C4-2B (cell line): ENCODE data around the gene AICDA.
"Not testable (repeated sequence)": the region's sequence is repeated elsewhere in the genome, so short reads cannot be mapped to it uniquely, and the experiment has no call there.

Experiments
- H3K27ac ChIP-seq: fragments of 450-650 bp; 2 replicates; pipeline ENCODE4 v1.5.1; 2017
- CTCF ChIP-seq: fragments of 450-650 bp; conservative IDR thresholded peaks from 2 replicates; pipeline ENCODE4 v1.5.1; 2017; ENCODE audit warnings: mild to moderate bottlenecking
- ZFX ChIP-seq: fragments of 450-650 bp; IDR thresholded peaks from 2 replicates; pipeline ENCODE4 v1.6.1; 2017

The AICDA gene

DNA sequence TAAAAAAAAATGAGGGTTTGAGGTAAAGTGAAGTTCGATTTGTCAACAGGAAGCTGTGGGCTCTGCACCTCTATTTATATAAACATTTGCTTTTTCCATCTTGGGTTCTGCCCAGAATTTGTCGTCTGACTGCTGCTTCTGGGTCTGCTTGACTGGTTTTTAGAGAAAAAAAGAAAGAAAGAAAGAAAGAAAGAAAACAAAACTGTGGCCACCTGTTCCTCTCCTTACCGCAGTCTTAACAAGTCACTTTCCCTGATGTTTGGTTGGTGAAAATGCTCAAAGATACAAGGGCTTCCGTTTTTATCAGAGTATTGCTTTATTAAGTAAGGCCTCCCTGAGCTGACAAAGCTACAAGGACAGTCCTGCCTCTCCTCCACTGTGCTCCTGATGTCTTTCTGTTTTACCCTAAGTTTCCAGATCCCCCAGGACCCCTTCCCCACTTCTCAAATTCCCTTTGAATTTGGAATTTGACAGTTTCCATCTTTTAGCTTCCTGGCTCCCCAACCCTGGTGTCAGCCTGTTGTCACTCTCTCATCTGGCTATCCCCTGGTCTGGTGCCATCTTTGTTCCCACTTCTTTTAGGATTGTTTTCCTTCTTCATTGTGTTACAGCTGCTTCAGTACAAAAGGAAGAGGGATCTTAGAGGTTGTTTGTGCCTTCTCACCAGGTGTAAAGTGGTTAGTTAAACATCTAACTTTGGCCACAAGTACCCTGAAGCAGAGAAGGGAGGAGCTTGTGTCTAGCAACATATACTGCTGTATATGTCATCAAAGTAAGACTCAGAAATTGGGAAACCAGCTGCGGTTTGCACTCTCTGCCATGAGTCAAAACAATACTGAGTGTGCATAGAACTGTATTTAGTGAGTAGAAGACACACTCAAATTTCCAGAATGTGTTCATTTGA lies 31.9 kb upstream of the AICDA start:
- TF ChIP-seq ZFX = no peak
- no peak for TF ChIP-seq CTCF
- H3K27ac ChIP-seq = no peak overlapping the region

DNA sequence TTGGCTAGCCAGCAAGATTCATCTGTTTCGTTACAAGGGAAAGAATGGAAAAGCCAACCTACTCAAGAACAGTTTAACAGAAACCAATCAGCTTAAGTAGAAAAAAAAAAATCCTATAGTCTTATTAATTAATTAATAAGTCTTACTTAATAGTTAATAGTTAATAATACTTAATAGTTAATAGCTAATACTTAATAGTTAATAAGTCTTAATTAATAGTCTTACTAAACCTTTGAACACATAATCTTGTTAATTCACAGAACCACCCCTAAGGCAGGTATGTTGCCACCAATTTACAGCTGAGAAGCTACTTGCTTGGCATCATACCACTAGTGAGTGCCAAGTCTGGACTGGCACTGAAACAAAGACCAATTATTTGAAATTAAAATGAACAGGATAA lies 30.1 kb upstream of the AICDA start:
- TF ChIP-seq ZFX (no peak), CTCF (no peak)
- H3K27ac ChIP-seq = no peak overlapping the region

- no peak overlapping the region for H3K27ac ChIP-seq
- TF ChIP-seq CTCF = no peak
- TF ChIP-seq ZFX = no peak
These were observed 27.3 kb upstream of the AICDA start for GRCh38 chr12:8639936-8640335.

DNA sequence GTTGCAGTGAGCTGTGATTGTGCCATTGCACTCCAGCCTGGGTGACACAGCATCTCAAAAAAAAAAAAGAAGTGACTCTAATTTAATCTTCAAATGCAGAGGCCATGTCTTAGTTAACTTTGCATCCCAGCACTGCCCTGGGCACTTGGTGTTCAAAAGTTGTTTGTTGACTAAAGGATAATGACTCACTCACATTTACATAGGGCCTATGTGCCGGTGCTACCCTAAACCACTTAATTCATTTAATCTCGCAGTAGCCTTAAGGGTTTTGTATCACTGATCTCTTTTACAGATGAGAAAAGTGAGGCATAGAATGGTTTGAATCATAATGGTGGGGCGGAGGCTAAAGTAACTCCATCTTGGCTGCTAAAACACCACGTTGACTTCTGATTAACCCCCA lies 26.3 kb upstream of the AICDA start:
- H3K27ac ChIP-seq = no peak overlapping the region
- TF ChIP-seq CTCF = no peak
- no peak for TF ChIP-seq ZFX

DNA sequence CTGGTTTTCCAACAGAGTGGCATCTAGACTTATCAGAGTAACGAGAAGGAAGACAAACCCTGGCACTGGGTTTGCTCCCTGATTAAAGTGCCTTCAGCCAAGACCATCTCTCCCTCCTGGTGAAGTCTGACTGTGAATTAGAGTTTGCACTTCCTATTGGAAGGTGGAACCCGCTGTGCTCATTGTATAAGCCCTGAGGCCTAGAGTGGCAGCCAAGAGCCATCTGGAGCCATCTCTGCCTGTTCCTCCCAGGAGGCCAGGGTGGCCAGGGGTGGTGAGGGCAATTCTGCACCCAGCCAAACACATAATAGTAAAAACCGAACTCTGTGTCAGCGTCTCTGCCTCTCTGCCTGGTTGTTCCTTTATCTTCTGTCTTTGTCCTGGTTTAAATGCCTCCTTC lies 25.0 kb upstream of the AICDA start:
- TF ChIP-seq ZFX (no peak), CTCF (no peak)
- no peak overlapping the region for H3K27ac ChIP-seq

DNA sequence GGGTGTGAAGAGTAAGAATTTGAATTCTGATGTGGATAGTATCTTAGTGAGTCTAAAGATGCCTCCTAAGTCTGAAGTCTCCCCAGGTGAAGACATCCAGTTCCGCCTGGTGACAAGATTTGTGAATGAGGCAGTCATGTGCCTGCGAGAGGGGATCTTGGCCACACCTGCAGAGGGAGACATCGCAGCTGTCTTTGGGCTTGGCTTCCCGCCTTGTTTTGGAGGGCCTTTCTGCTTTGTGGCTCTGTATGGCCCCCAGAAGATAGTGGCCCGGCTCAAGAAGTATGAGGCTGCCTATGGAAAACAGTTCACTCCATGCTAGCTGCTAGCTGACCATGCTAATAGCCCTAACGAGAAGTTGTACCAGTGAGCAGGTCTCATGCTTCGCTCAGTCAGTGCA lies 24.6 kb upstream of the AICDA start:
- no peak overlapping the region for H3K27ac ChIP-seq
- no peak for TF ChIP-seq ZFX
- TF ChIP-seq CTCF = no peak

GRCh38 chr12:8636581-8636980 lies 23.9 kb upstream of the AICDA start:
- no peak overlapping the region for H3K27ac ChIP-seq

GRCh38 chr12:8636007-8636346 lies 23.3 kb upstream of the AICDA start:
- not testable (repeated sequence) for H3K27ac ChIP-seq

More at GRCh38 chr12:8636581-8636980, 23.9 kb upstream of the AICDA start:
- TF ChIP-seq CTCF (no peak), ZFX (no peak)

- not testable (repeated sequence) for H3K27ac ChIP-seq
These were observed 22.8 kb upstream of the AICDA start for GRCh38 chr12:8635342-8636006.
